RWPE1 (cell line): ENCODE measurements around the gene USF1.
A peak's percentile ranks its signal among the peaks of the same experiment; 100 is the strongest.

ENCODE experiments used
- CTCF ChIA-PET: fragments of 350-600 bp; sonication (Branson Sonifier 250); formaldehyde crosslinking; extraction: SDS; loops from one replicate; lab custom pipeline; 2021; lab: Yijun Ruan, JAX
- POLR2A ChIA-PET: fragments of 400-600 bp; formaldehyde crosslinking; extraction: SDS; loops from one replicate; lab custom pipeline; 2020; ENCODE audit warnings: antibody characterized with exemption; ENCODE audit not compliant: low non-redundant PET; lab: Yijun Ruan, JAX
- DNase-seq: peaks from one replicate; pipeline ENCODE4 v3.0.0; 2012; ENCODE audit warnings: low spot score
- H3K27ac ChIP-seq: fragments of 450-650 bp; 2 replicates; pipeline ENCODE4 v1.5.1; 2017
- TF ChIP-seq, protein P1 (sequence below): fragments of 450-650 bp; conservative IDR thresholded peaks from 2 replicates; pipeline ENCODE4 v1.5.1; 2017; ENCODE audit warnings: low read depth, mild to moderate bottlenecking

Gene USF1

GRCh38 chr1:161008869-161009510, 36.8 kb downstream of the USF1 start:
- TF ChIP-seq, protein P1, sequence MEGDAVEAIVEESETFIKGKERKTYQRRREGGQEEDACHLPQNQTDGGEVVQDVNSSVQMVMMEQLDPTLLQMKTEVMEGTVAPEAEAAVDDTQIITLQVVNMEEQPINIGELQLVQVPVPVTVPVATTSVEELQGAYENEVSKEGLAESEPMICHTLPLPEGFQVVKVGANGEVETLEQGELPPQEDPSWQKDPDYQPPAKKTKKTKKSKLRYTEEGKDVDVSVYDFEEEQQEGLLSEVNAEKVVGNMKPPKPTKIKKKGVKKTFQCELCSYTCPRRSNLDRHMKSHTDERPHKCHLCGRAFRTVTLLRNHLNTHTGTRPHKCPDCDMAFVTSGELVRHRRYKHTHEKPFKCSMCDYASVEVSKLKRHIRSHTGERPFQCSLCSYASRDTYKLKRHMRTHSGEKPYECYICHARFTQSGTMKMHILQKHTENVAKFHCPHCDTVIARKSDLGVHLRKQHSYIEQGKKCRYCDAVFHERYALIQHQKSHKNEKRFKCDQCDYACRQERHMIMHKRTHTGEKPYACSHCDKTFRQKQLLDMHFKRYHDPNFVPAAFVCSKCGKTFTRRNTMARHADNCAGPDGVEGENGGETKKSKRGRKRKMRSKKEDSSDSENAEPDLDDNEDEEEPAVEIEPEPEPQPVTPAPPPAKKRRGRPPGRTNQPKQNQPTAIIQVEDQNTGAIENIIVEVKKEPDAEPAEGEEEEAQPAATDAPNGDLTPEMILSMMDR = no peak
- CTCF ChIA-PET = interaction anchor here (0.6 kb wide), 1 partner anchor 58 kb away, joined by 3 read pairs; no protein-coding TSS in a partner anchor
- POLR2A ChIA-PET = no interaction called here
- H3K27ac ChIP-seq = no peak overlapping the region
- no peak for DNase-seq

- no peak for DNase-seq
- POLR2A ChIA-PET = interaction anchor here (0.6 kb wide), 1 partner anchor 50 kb away, joined by 3 read pairs; no protein-coding TSS in a partner anchor
- CTCF ChIA-PET = interaction anchor here (0.6 kb wide), 1 partner anchor 9 kb away, joined by 5 read pairs; no protein-coding TSS in a partner anchor
- H3K27ac ChIP-seq = no peak overlapping the region
- TF ChIP-seq, protein P1 = no peak
Measured at GRCh38 chr1:161007369-161007768, 38.4 kb downstream of the USF1 start.

DNA sequence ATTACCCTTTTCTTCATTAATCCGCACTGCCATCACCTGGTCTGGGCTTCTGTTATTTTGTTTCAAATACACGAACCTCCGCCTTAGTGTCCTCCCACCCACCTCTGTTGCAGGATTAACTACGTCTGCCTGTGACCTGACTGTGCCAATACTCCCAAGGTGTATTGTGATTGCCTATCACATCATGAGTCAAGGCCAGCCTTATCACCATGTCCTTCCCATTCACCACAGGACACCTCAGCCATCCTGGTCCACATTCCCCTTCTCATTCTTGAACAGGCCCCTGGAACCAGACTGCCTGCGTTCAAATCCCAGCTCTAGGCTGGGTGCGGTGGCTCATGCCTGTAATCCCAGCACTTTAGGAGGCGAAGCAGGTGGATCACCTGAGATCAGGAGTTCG, 39.2 kb downstream of the USF1 start:
- ChIA-PET CTCF (no interaction called here), POLR2A (no interaction called here)
- no peak overlapping the region for H3K27ac ChIP-seq
- DNase-seq = no peak
- TF ChIP-seq, protein P1 = no peak

DNA sequence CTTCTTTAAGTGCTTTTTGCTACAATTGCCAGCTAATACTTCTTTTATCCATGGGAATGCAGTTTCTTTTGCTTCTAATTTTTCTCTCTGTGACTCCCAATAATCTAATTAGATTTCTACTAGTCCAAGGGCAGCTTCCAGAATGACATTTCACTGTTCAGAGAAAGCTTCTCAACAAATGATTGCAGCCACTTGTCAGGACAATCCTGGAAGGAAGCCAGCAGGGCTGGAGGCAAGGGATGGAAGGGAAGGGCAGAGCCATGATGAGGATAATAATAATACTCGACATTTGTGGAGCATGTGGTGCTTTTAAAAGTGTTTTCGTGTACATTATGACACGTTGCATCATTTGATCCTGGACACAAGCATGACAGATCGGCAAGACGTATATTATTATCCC, 44.3 kb downstream of the USF1 start:
- CTCF ChIA-PET = no interaction called here
- TF ChIP-seq, protein P1 = no peak
- no peak overlapping the region for H3K27ac ChIP-seq
- DNase-seq = no peak
- POLR2A ChIA-PET = no interaction called here

DNA sequence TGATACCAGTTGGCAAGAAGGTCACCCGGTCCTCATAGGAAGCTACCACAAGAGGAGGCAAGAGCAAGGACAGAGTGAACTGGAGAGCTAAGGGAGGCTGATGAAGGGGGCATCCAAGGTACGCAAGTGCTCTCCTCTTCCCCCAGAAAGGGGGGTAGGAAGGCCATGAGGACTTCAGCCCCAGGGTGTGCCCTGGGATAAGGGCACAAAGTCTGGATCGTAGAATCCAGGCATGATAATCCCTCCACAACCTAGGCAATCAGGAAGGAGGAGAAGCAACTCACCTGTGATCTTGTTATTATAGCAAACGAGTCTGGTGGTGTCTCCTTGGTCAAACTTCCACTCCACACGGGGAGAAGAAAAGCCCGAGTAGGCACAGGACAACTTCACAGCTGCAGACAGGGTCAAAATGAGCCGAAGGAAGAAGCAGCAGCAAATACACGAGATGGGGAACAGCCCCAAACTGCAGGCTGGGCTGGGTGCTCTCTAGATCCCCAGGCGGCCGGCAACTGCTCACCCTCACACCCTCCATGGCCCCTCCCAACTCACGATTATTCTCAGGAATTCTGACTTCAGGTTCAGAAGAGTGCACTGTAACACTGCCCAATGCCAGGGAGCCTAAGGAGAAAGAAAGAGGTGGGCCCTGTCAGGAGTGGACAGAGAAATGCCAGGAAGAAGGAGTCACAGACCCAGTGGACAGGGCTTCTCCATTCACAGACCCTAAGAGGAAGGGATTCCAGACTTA, 44.9 kb downstream of the USF1 start:
- ChIA-PET POLR2A (no interaction called here), CTCF (interaction anchor here (0.6 kb wide), 1 partner anchor 273 kb away, joined by 4 read pairs; no protein-coding TSS in a partner anchor)
- DNase-seq = no peak
- H3K27ac ChIP-seq = no peak overlapping the region
- TF ChIP-seq, protein P1 = no peak

GRCh38 chr1:160999376-160999775, 46.4 kb downstream of the USF1 start:
- POLR2A ChIA-PET = interaction anchor here (2.2 kb wide), 1 partner anchor 21 kb away, joined by 5 read pairs; the partner anchor contains the start of gene F11R
- TF ChIP-seq, protein P1 = no peak
- DNase-seq = no peak
- peak overlapping the region; percentile 16 for H3K27ac ChIP-seq
- CTCF ChIA-PET = no interaction called here
